Osteocyte (in vitro differentiated cells): Measurements from ENCODE around the gene SLC17A7. TPM values are rescaled to one million over a fixed set of nuclear protein-coding genes. Genes with fewer than 3 reads are reported as not detected.

ENCODE experiments used
- DNase-seq: peaks from one replicate; pipeline ENCODE4 v3.0.0; 2021; ENCODE audit warnings: mixed read lengths; ENCODE audit not compliant: unreplicated experiment; ENCODE audit errors: extremely low spot score
- H3K27ac Mint-ChIP-seq: one replicate; pipeline ENCODE4 v1.8.0; 2021; ENCODE audit warnings: mild to moderate bottlenecking, mixed read lengths; ENCODE audit not compliant: unreplicated experiment
- H3K27me3 Mint-ChIP-seq: one replicate; pipeline ENCODE4 v1.8.0; 2021; ENCODE audit warnings: mixed read lengths; ENCODE audit not compliant: unreplicated experiment
- H3K36me3 Mint-ChIP-seq: one replicate; pipeline ENCODE4 v1.8.0; 2021; ENCODE audit warnings: mixed read lengths; ENCODE audit not compliant: unreplicated experiment
- H3K4me1 Mint-ChIP-seq: one replicate; pipeline ENCODE4 v1.8.0; 2021; ENCODE audit warnings: mixed read lengths; ENCODE audit not compliant: unreplicated experiment
- H3K4me3 Mint-ChIP-seq: one replicate; pipeline ENCODE4 v1.8.0; 2021; ENCODE audit warnings: mild to moderate bottlenecking, moderate library complexity, mixed read lengths; ENCODE audit not compliant: unreplicated experiment
- H3K9me3 Mint-ChIP-seq: one replicate; pipeline ENCODE4 v1.8.0; 2021; ENCODE audit warnings: mixed read lengths; ENCODE audit not compliant: unreplicated experiment
- total RNA-seq: library from RNA; stranded (reverse); gene quantifications from 2 replicates; pipeline ENCODE4 v1.2.1, GENCODE V29; 2021
- TF ChIP-seq, protein P1 (sequence below): fragments of 200-600 bp; sonication (generic); IDR thresholded peaks from 2 replicates; pipeline ENCODE4 v1.5.0; 2021; ENCODE audit warnings: antibody characterized with exemption, mild to moderate bottlenecking, moderate library complexity

The SLC17A7 gene
- total RNA-seq, 1 donor from 2014 or later = 0.54 TPM

DNA sequence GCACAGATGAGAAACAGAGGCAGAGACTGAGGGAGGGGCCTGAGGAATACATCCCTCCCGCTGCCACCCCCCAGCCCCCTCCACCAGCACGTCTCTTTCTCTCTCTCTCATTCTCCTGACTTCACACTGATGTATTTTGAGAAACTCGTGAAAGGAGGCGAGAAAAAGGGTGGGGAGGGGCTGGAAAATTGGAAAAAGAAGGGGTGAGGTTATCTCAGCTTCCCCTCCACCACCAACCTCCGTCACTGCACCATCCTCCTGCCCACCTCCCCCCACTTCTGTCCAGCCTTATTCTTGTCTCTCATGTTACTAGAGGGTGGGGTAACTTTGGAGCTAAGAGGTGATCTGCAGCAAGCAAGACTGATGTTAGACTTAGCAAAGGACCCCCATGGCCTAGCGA lies 1.5 kb downstream of the SLC17A7 start:
- Mint-ChIP-seq H3K4me1 (peaks cover 23% of the 10 kb centered on the region), H3K9me3 (no peaks in the 10 kb centered on the region), H3K4me3 (no peak overlapping the region), H3K27ac (no peak overlapping the region), H3K27me3 (peaks cover 76% of the 10 kb centered on the region), H3K36me3 (no peaks in the 10 kb centered on the region)
- no peak for DNase-seq
- TF ChIP-seq, protein P1, sequence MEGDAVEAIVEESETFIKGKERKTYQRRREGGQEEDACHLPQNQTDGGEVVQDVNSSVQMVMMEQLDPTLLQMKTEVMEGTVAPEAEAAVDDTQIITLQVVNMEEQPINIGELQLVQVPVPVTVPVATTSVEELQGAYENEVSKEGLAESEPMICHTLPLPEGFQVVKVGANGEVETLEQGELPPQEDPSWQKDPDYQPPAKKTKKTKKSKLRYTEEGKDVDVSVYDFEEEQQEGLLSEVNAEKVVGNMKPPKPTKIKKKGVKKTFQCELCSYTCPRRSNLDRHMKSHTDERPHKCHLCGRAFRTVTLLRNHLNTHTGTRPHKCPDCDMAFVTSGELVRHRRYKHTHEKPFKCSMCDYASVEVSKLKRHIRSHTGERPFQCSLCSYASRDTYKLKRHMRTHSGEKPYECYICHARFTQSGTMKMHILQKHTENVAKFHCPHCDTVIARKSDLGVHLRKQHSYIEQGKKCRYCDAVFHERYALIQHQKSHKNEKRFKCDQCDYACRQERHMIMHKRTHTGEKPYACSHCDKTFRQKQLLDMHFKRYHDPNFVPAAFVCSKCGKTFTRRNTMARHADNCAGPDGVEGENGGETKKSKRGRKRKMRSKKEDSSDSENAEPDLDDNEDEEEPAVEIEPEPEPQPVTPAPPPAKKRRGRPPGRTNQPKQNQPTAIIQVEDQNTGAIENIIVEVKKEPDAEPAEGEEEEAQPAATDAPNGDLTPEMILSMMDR = no peak

DNA sequence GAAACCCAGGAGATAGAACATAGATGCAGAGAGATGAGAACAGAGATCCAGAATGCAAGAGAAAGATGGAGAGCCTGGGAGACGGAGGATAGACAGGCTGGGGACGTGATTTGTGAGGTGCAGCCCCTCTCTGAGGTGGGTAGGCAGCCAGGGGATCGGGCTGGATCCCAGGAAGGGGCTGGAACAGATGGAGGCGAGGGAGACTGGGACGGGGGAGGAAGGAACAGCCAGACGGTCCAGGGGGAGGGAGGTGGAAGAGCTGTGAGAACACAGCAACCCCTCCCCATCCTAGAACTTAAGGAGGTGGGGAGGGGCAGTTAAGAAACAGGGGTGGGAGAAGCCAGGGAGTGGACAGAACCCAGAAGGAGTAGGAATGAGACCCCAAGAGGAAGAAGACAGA lies 3.1 kb downstream of the SLC17A7 start:
- Mint-ChIP-seq H3K4me3 (no peak overlapping the region), H3K9me3 (no peaks in the 10 kb centered on the region), H3K36me3 (no peaks in the 10 kb centered on the region), H3K27me3 (peaks cover 84% of the 10 kb centered on the region), H3K4me1 (peaks cover 19% of the 10 kb centered on the region), H3K27ac (no peak overlapping the region)
- TF ChIP-seq, protein P1 = no peak
- no peak for DNase-seq

DNA sequence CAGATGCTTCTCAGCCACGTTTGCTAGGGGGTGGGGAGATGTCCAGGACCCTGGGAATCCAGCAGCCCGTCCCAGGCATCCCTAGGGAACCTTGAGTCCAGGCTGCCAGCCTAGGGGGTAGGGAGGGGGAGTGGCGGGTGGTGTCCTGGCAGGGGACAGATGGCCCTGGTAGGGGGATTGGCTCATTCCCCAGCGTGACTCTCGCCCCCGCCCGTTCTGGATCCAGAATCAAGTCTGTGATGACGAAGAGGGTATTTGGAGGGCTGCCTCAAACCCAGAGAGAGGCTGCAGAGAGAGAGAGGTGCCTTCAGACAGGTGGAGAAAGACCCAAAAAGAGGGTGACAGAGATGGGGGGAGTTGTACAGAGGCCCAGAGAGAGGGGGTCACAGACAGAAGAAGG lies 4.1 kb downstream of the SLC17A7 start:
- Mint-ChIP-seq H3K9me3 (no peaks in the 10 kb centered on the region), H3K4me1 (peaks cover 14% of the 10 kb centered on the region), H3K36me3 (no peaks in the 10 kb centered on the region), H3K4me3 (no peak overlapping the region), H3K27me3 (peaks cover 83% of the 10 kb centered on the region), H3K27ac (no peak overlapping the region)
- TF ChIP-seq, protein P1 = no peak
- no peak for DNase-seq

DNA sequence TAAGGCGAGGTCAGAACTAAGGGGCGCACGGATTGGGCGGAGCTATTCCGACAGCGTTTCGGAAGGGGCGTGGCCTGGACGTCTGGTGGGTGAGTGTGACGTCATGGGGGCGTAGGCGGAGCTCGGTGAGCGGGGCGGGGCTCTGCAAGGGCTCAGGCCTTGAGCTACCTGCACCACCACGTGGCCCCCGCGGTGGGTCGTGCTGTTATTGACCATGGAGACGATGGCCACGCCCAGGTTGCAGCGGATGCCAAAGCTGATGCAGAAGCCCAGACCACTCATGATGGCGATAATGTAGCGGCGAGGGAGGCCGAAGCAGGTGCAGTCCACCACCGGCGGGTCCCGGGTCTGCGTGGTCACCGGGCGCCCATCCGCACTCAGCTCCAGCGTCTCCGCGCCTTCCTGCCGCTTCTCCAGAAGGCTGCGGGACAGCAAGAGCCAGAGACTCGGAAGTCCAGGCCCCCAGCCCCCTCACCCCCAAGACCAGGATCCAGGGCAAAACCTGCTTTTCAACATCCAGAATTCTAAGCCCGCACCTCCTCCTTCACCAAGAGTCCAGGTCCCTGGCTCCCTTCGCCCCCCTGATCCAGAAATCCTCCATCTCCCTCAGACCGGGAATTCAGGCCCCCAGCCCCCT lies 4.8 kb downstream of the SLC17A7 start:
- peaks cover 81% of the 10 kb centered on the region for H3K27me3 Mint-ChIP-seq
- TF ChIP-seq, protein P1 = no peak
- H3K4me3 Mint-ChIP-seq = no peak overlapping the region
- no peak overlapping the region for H3K27ac Mint-ChIP-seq
- peaks cover 7% of the 10 kb centered on the region for H3K4me1 Mint-ChIP-seq
- H3K9me3 Mint-ChIP-seq = no peaks in the 10 kb centered on the region
- H3K36me3 Mint-ChIP-seq = no peaks in the 10 kb centered on the region
- DNase-seq = no peak

DNA sequence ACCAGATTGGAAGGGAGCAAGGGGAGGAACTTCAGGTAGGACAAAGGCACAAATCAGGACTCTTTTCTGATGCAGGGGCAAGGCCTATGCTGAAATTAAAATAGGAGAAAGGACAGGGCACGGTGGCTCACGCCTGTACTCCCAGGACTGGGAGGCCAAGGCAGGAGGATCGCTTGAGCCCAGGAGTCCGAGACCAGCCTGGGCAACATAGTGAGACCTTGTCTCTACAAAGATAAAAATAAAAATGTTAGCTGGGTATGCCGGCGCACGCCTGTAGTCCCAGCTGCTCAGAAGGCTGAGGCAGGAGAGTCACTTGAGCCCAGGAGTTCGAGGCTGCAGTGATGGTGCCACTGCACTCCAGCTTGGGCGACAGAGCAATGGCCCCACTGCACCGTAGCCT lies 5.7 kb downstream of the SLC17A7 start:
- H3K36me3 Mint-ChIP-seq = no peaks in the 10 kb centered on the region
- peaks cover 3% of the 10 kb centered on the region for H3K4me1 Mint-ChIP-seq
- DNase-seq = no peak
- no peak overlapping the region for H3K27ac Mint-ChIP-seq
- H3K9me3 Mint-ChIP-seq = no peaks in the 10 kb centered on the region
- TF ChIP-seq, protein P1 = no peak
- peaks cover 78% of the 10 kb centered on the region for H3K27me3 Mint-ChIP-seq
- no peak overlapping the region for H3K4me3 Mint-ChIP-seq
